ENCODE data around the gene ZSCAN10. TPM values are rescaled to one million over a fixed set of nuclear protein-coding genes. Genes with fewer than 3 reads are reported as not detected.
A peak's percentile ranks its signal among the peaks of the same experiment; 100 is the strongest.

ZSCAN10 gene
- total RNA-seq, 1 experiment from 2014 or later: 0.76 TPM

GRCh38 chr16:3045758-3046640, 53.1 kb downstream of the ZSCAN10 start, which contains the start of gene MMP25 (continued):
- no peak for TF ChIP-seq CTCF (IDR thresholded peaks at IDR 0.05 in 2 of 3, conservative IDR thresholded peaks at IDR 0.05 in 1 of 3; ENCODE audit: borderline replicate concordance in 1 of 3, insufficient read depth in 1 of 3, low read depth in 2 of 3, low read length in 2 of 3)
- no peak for TF ChIP-seq RAD21 (IDR thresholded peaks at IDR 0.05; ENCODE audit: low read depth)
- no peak for TF ChIP-seq ATF3 (IDR thresholded peaks at IDR 0.05)
- no peak for TF ChIP-seq ELF1 (IDR thresholded peaks at IDR 0.05; ENCODE audit: borderline replicate concordance, low read depth)

- BruUV-seq (replicated peaks): no TSS peak
- no peak for DNase-seq (ENCODE audit: low read depth, low spot score)
- TF ChIP-seq JUND (IDR thresholded peaks at IDR 0.05) (no peak), YY1 (IDR thresholded peaks at IDR 0.05; ENCODE audit: extremely low read depth, insufficient replicate concordance, low read depth, low read length) (no peak), CTCF (IDR thresholded peaks at IDR 0.05 in 2 of 3, conservative IDR thresholded peaks at IDR 0.05 in 1 of 3; ENCODE audit: borderline replicate concordance in 1 of 3, insufficient read depth in 1 of 3, low read depth in 2 of 3, low read length in 2 of 3) (no peak), ZNF274 (IDR thresholded peaks at IDR 0.05; ENCODE audit: low read depth, low read length) (no peak)
- Histone ChIP-seq H3K27ac (ENCODE audit: low read depth, low read length) (no peak overlapping the region), H3K9ac (ENCODE audit: low read length) (no peak overlapping the region), H3K4me2 (ENCODE audit: low read length) (peak overlapping the region; percentile 99), H3K4me3 (replicated peaks in 1 of 2; ENCODE audit: low read depth in 1 of 2, low read length in 2 of 2) (no peak overlapping the region), H3K27me3 (ENCODE audit: insufficient read depth, low read length) (no peaks in the 10 kb centered on the region), H3K79me2 (ENCODE audit: insufficient read depth, low read length) (no peaks in the 10 kb centered on the region), H4K20me1 (ENCODE audit: insufficient read depth) (no peaks in the 10 kb centered on the region), H3K9me2 (ENCODE audit: insufficient read depth) (no peaks in the 10 kb centered on the region), H2AFZ (ENCODE audit: low read depth, low read length, poor library complexity, severe bottlenecking) (no peak overlapping the region), H3K36me3 (ENCODE audit: control insufficient read depth in 1 of 2, insufficient read depth in 2 of 2, low read length in 2 of 2) (no peaks in the 10 kb centered on the region), H3K9me3 (ENCODE audit: control insufficient read depth in 1 of 2, insufficient read depth in 1 of 2, low read depth in 1 of 2, low read length in 2 of 2) (no peaks in the 10 kb centered on the region), H3K4me1 (ENCODE audit: control insufficient read depth in 1 of 2, insufficient read depth in 2 of 2, low read length in 2 of 2) (peaks cover 11 to 62% of the 10 kb centered on the region in 2 experiments)
- intact Hi-C loops (cut with micrococcal nuclease): no loop called here
- RAD21 ChIA-PET (ENCODE audit: low non-redundant PET in 1 of 2, low total read pairs in 2 of 2, uncharacterized antibody in 2 of 2, unreplicated experiment in 2 of 2): no interaction called here
- ATAC-seq: no peak
- POLR2A ChIA-PET: no interaction called here
- CTCF ChIA-PET: interaction anchor here (2.0 to 2.1 kb wide), 2 partner anchors 14 to 17 kb away, joined by 8 to 10 read pairs; no protein-coding TSS in a partner anchor
Observed at GRCh38 chr16:3044708-3045107, 54.4 kb downstream of the ZSCAN10 start.

All from HCT116 (cell line).